ENCODE results near the gene TNFRSF21.

Gene TNFRSF21

GRCh38 chr6:47256981-47257730, 52.5 kb downstream of the TNFRSF21 start:
- H3K27ac ChIP-seq: no peak overlapping the region
- H3K4me3 ChIP-seq: no peak overlapping the region

GRCh38 chr6:47256361-47256760, 53.3 kb downstream of the TNFRSF21 start:
- Histone ChIP-seq H3K4me3 (no peak overlapping the region), H3K27ac (no peak overlapping the region)

GRCh38 chr6:47254906-47255305, 54.8 kb downstream of the TNFRSF21 start:
- H3K4me3 ChIP-seq: no peak overlapping the region
- no peak overlapping the region for H3K27ac ChIP-seq

GRCh38 chr6:47254051-47254450, 55.7 kb downstream of the TNFRSF21 start:
- Histone ChIP-seq H3K4me3 (no peak overlapping the region), H3K27ac (no peak overlapping the region)

GRCh38 chr6:47253136-47253535, 56.6 kb downstream of the TNFRSF21 start:
- Histone ChIP-seq H3K4me3 (no peak overlapping the region), H3K27ac (no peak overlapping the region)

GRCh38 chr6:47252633-47253032, 57.1 kb downstream of the TNFRSF21 start:
- Histone ChIP-seq H3K4me3 (no peak overlapping the region), H3K27ac (no peak overlapping the region)

- Histone ChIP-seq H3K4me3 (no peak overlapping the region), H3K27ac (no peak overlapping the region)
Measured at GRCh38 chr6:47251396-47251795, 58.3 kb downstream of the TNFRSF21 start.

- H3K27ac ChIP-seq: no peak overlapping the region
Measured at GRCh38 chr6:47250302-47250701, 59.4 kb downstream of the TNFRSF21 start.

GRCh38 chr6:47248446-47248845, 61.3 kb downstream of the TNFRSF21 start:
- Histone ChIP-seq H3K27ac (no peak overlapping the region), H3K4me3 (no peak overlapping the region)

More at GRCh38 chr6:47250302-47250701, 59.4 kb downstream of the TNFRSF21 start:
- no peak overlapping the region for H3K4me3 ChIP-seq

- no peak overlapping the region for H3K4me3 ChIP-seq
- peak overlapping the region in 2 of 21 experiments; percentile 21 to 42 for H3K27ac ChIP-seq
Measured at GRCh38 chr6:47247227-47247797, 62.4 kb downstream of the TNFRSF21 start.

- no peak overlapping the region for H3K4me3 ChIP-seq
- no peak overlapping the region for H3K27ac ChIP-seq
Measured at GRCh38 chr6:47246551-47246950, 63.2 kb downstream of the TNFRSF21 start.

GRCh38 chr6:47245745-47246371, 63.8 kb downstream of the TNFRSF21 start:
- Histone ChIP-seq H3K27ac (no peak overlapping the region), H3K4me3 (no peak overlapping the region)

- no peak overlapping the region for H3K4me3 ChIP-seq
- H3K27ac ChIP-seq: peak overlapping the region in 9 of 21 experiments; percentile 10 to 68 (median 46)
Measured at GRCh38 chr6:47242483-47243386, 67.0 kb downstream of the TNFRSF21 start.

- Histone ChIP-seq H3K27ac (peak overlapping the region in 10 of 21 experiments; percentile 10 to 68 (median 44)), H3K4me3 (no peak overlapping the region)
Measured at GRCh38 chr6:47241742-47242482, 67.8 kb downstream of the TNFRSF21 start.

GRCh38 chr6:47240277-47240890, 69.3 kb downstream of the TNFRSF21 start:
- no peak overlapping the region for H3K4me3 ChIP-seq
- H3K27ac ChIP-seq: no peak overlapping the region

GRCh38 chr6:47239546-47239945, 70.2 kb downstream of the TNFRSF21 start:
- Histone ChIP-seq H3K27ac (no peak overlapping the region), H3K4me3 (no peak overlapping the region)

GRCh38 chr6:47238456-47238995, 71.2 kb downstream of the TNFRSF21 start:
- Histone ChIP-seq H3K4me3 (no peak overlapping the region), H3K27ac (no peak overlapping the region)

- no peak overlapping the region for H3K4me3 ChIP-seq
- H3K27ac ChIP-seq: no peak overlapping the region
Measured at GRCh38 chr6:47237196-47237595, 72.5 kb downstream of the TNFRSF21 start.

All from skin epidermis (tissue), 12 donors.